ENCODE measurements around the gene MRPL44. TPM values are rescaled to one million over a fixed set of nuclear protein-coding genes. Genes with fewer than 3 reads are reported as not detected.

MRPL44 gene
- 10 to 100 TPM; 18.0 to 31.2 (median 26.8) TPM for total RNA-seq
- polyA plus RNA-seq, result 10 to 100 TPM; 33.1 to 36.2 TPM
- 24.0 reads per million, percentile 54 among the genes with 10 or more reads in this experiment for total RNA-seq

DNA sequence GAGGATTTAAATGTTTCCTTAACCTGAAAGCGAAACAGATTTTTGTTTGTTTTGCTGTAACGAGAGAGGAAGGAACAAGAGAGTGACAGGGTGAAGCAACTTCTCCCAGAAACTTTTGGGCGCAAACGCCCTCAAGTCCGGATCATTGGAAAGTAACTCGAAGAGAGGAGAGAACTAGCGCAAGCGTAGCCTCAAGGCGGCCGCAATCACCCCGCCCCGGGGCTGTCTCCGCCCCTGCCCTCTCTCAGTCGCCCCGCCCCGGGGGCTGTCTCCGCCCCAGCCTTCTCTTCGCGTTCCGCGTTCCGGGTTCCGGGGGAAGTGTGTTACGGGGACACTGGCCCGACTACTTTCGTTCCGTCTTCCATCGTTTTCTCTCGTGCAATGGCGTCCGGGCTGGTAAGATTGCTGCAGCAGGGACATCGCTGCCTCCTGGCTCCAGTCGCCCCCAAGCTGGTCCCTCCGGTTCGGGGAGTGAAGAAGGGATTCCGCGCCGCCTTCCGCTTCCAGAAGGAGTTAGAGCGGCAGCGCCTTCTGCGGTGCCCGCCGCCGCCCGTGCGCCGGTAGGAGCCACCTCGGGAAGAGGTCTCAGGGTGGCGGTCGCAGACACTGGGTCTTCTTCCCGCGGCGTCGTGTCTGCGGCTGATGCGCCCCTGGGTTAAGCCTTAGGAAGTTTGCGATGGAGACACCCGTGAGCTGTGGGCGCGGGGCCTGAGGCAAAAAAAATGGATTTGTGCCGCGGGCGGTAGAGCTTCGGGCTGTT lies at the start of gene MRPL44:
Gene MRPL44, plus strand, starts transcription at position 372 of the 760 bp plus-strand sequence. Its CDS starts 10 bp downstream, at position 382.
- Histone ChIP-seq H3K27ac (ENCODE audit: low read depth, low read length) (peak within 1 kb of the TSS; percentile 81), H3K9me3 (ENCODE audit: control insufficient read depth in 2 of 3, low read length in 3 of 3) (no peaks in the 10 kb centered on the region), H3K4me3 (ENCODE audit: low read length) (peak within 1 kb of the TSS; percentile 90), H3K36me3 (ENCODE audit: control insufficient read depth in 2 of 3, insufficient read depth in 3 of 3, low read length in 3 of 3) (peaks cover 0 to 5% (median 0%) of the 10 kb centered on the region in 3 experiments), H3K27me3 (ENCODE audit: control insufficient read depth in 2 of 2, insufficient read depth in 2 of 2, low read length in 2 of 2) (no peaks in the 10 kb centered on the region), H3K4me1 (ENCODE audit: control insufficient read depth in 2 of 2, insufficient read depth in 2 of 2, low read length in 2 of 2) (peaks cover 40 to 48% of the 10 kb centered on the region in 2 donors)
- CTCF ChIA-PET, result interaction anchor here (0.8 to 2.1 kb wide), 3 partner anchors 13 to 413 kb away, joined by 3 to 10 read pairs (median 4); no protein-coding TSS in a partner anchor
- intact Hi-C loops (cut with micrococcal nuclease), result loop anchor here (1.0 to 10.0 kb wide), 15 partner anchors 8 to 1300 kb away; partner anchors contain the start of genes AP1S3 (in 2 of the 2), CUL3 (in 2 of the 2), WDFY1 (in 2 of the 2) and ACSL3 (in 1 of the 2)
- Mint-ChIP-seq H3K4me1 (peaks cover 33 to 70% (median 58%) of the 10 kb centered on the region in 7 donors), H3K9me3 (peaks cover 0 to 4% (median 0%) of the 10 kb centered on the region in 11 donors), H3K27me3 (no peaks in the 10 kb centered on the region), H3K27ac (peak within 1 kb of the TSS; percentile 78 to 98 (median 95)), H3K36me3 (peaks cover 4 to 21% (median 17%) of the 10 kb centered on the region in 5 donors), H3K4me3 (peak within 1 kb of the TSS; percentile 90 to 97 (median 94))
- DNase-seq (peak; percentile 92 to 99 (median 96)), ATAC-seq (peak; percentile 100)
- POLR2A ChIA-PET, result interaction anchor here (0.8 to 2.8 kb wide), 6 partner anchors 11 to 70 kb away, joined by 3 to 30 read pairs (median 4); partner anchors contain the start of gene WDFY1

DNA sequence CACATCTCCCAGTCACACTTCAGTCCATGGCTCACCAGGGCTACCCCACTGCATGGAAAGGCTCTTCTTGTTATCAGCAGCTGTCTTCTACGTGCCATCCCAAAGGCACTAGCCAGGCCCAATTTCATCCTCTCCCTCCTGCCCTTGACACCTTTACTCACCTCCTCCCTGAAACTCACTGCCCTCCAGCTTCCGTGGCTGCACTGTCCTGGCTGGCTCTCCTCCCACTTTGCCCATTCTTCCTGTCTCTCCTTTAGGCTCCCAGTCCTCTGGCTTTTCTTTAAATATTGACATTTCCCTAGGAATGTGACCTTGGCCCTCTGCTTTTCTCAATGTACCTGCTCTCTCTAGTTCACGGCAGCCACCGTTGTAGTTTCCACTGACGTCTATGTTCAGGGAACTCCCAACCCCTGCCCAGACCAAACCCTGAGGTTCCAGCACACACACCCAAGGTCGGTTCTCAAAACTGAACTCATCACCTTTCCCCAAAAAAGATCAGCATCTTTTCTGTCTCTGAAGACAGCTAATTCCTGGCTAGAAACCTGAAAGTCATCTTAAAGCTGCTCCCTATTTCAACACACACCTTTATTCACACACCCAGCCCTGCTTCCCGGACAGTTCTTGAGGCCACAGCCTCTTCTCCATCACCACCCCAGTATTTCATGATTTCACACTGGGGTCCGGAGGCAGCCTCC lies 48.8 kb upstream of the MRPL44 start:
- POLR2A ChIA-PET, result no interaction called here
- Histone ChIP-seq H3K9me3 (ENCODE audit: control insufficient read depth in 2 of 3, low read length in 3 of 3) (no peaks in the 10 kb centered on the region), H3K4me1 (ENCODE audit: control insufficient read depth in 2 of 2, insufficient read depth in 2 of 2, low read length in 2 of 2) (no peaks in the 10 kb centered on the region), H3K36me3 (ENCODE audit: control insufficient read depth in 2 of 3, insufficient read depth in 3 of 3, low read length in 3 of 3) (peaks cover 0 to 8% (median 6%) of the 10 kb centered on the region in 3 experiments), H3K27me3 (ENCODE audit: control insufficient read depth in 2 of 2, insufficient read depth in 2 of 2, low read length in 2 of 2) (no peaks in the 10 kb centered on the region), H3K4me3 (ENCODE audit: low read length) (no peak overlapping the region), H3K27ac (ENCODE audit: low read depth, low read length) (no peak overlapping the region)
- no peak for ATAC-seq
- Mint-ChIP-seq H3K4me1 (peaks cover 4 to 16% (median 9%) of the 10 kb centered on the region in 7 donors), H3K27me3 (no peaks in the 10 kb centered on the region), H3K36me3 (peaks cover 0 to 33% (median 12%) of the 10 kb centered on the region in 5 donors), H3K4me3 (no peak overlapping the region), H3K9me3 (no peaks in the 10 kb centered on the region), H3K27ac (peak overlapping the region in 2 of 9 donors; percentile 24 to 37)
- CTCF ChIA-PET, result no interaction called here
- intact Hi-C loops (cut with micrococcal nuclease), result no loop called here
- DNase-seq, result no peak

DNA sequence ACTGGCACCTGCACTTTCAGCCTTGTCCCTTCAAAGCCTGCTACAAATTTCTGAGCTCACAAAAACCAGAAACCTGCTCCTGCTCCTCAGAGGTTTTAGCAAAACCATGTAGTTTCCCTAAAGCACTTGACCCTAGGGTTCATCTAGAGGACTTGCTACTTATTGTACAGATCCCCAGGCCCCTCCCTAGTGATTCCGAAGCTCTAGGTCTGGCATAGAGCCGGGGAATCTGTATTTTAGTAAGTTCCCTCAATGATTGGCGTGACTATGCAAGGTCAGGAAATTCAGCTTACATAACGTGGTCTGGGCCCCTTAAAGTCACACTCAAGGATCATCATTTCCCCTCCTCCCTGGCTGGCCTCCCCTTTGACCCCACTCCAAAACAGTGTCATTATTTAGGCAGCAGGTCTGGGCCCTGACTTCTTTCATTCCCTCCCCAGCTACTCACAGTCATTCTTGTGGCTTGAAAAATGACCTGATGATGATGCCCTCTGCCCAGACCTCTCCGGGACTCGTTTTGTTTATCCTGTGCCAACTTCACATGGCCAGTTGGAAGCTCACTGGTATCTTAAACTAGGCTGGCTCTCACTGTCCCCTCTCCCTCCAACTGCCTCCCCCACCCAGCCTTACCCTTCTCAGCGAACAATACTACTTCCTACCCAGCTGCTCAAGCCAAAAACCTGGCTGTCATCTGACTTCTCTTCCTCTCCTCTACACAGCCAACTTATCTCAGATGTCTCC lies 48.1 kb upstream of the MRPL44 start:
- H3K9me3 Mint-ChIP-seq, result no peaks in the 10 kb centered on the region
- peaks cover 0 to 6% (median 3%) of the 10 kb centered on the region in 3 experiments for H3K36me3 ChIP-seq (ENCODE audit: control insufficient read depth in 2 of 3, insufficient read depth in 3 of 3, low read length in 3 of 3)
- H3K27me3 Mint-ChIP-seq, result no peaks in the 10 kb centered on the region
- H3K27ac Mint-ChIP-seq, result peak overlapping the region in 2 of 9 donors; percentile 4 to 37
- no peaks in the 10 kb centered on the region for H3K9me3 ChIP-seq (ENCODE audit: control insufficient read depth in 2 of 3, low read length in 3 of 3)
- H3K4me1 ChIP-seq (ENCODE audit: control insufficient read depth in 2 of 2, insufficient read depth in 2 of 2, low read length in 2 of 2), result no peaks in the 10 kb centered on the region
- no peak overlapping the region for H3K4me3 Mint-ChIP-seq
- no peak overlapping the region for H3K27ac ChIP-seq (ENCODE audit: low read depth, low read length)
- H3K4me3 ChIP-seq (ENCODE audit: low read length), result no peak overlapping the region
- H3K4me1 Mint-ChIP-seq, result peaks cover 4 to 16% (median 9%) of the 10 kb centered on the region in 7 donors
- ChIA-PET CTCF (no interaction called here), POLR2A (interaction anchor here (0.7 kb wide), 1 partner anchor 961 kb away, joined by 4 read pairs; no protein-coding TSS in a partner anchor)
- intact Hi-C loops (cut with micrococcal nuclease), result no loop called here
- H3K27me3 ChIP-seq (ENCODE audit: control insufficient read depth in 2 of 2, insufficient read depth in 2 of 2, low read length in 2 of 2), result no peaks in the 10 kb centered on the region
- DNase-seq, result no peak
- peaks cover 0 to 33% (median 10%) of the 10 kb centered on the region in 5 donors for H3K36me3 Mint-ChIP-seq
- ATAC-seq, result peak; percentile 65

DNA sequence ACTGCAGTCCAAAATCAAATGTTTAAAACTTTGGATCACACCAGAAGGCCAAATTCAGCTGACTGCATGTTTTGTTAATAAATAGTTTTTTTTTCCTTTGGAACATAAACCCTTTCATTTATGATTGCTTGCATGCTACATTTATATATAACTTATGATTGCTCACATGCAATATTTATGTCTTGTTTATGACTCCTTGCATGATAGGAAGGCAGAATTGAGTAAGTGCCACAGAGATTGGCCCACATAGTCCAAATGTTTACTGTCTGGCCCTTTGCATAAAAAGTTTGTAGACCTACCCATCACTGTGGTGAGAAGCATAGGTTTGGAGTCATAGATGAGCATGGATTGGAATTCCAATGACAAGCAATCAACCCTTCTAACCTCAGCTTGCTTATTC lies 42.9 kb upstream of the MRPL44 start:
- no peak overlapping the region for H3K4me3 ChIP-seq (ENCODE audit: low read length)
- Mint-ChIP-seq H3K36me3 (peaks cover 5 to 35% (median 22%) of the 10 kb centered on the region in 5 donors), H3K4me3 (no peak overlapping the region), H3K9me3 (no peaks in the 10 kb centered on the region), H3K4me1 (peaks cover 4 to 18% (median 8%) of the 10 kb centered on the region in 7 donors), H3K27me3 (no peaks in the 10 kb centered on the region), H3K27ac (no peak overlapping the region)
- CTCF ChIA-PET, result no interaction called here
- peaks cover 0 to 8% (median 0%) of the 10 kb centered on the region in 3 experiments for H3K36me3 ChIP-seq (ENCODE audit: control insufficient read depth in 2 of 3, insufficient read depth in 3 of 3, low read length in 3 of 3)
- no peaks in the 10 kb centered on the region for H3K9me3 ChIP-seq (ENCODE audit: control insufficient read depth in 2 of 3, low read length in 3 of 3)
- H3K4me1 ChIP-seq (ENCODE audit: control insufficient read depth in 2 of 2, insufficient read depth in 2 of 2, low read length in 2 of 2), result no peaks in the 10 kb centered on the region
- DNase-seq (no peak), ATAC-seq (no peak)
- no peak overlapping the region for H3K27ac ChIP-seq (ENCODE audit: low read depth, low read length)
- no peaks in the 10 kb centered on the region for H3K27me3 ChIP-seq (ENCODE audit: control insufficient read depth in 2 of 2, insufficient read depth in 2 of 2, low read length in 2 of 2)
- POLR2A ChIA-PET, result no interaction called here
- intact Hi-C loops (cut with micrococcal nuclease), result no loop called here

DNA sequence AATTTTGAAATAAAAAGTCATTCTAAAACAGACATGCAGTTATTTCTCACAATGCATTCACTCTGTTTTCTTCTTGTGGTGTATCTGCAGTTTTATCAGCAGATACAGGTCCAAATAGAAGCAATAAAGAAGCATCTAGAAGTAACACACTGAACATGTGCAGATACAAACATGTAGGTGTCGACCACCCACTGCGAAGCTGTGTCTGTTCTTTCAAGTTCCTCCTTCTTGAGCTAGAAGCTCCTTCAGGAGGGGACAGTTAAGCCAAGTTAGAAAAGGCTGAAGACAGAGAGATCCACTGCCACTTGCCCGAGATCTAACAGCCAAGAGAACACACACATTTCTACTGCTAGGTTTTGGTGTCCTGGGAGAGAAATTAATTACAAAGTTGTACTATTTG lies 42.2 kb upstream of the MRPL44 start:
- Mint-ChIP-seq H3K4me1 (peaks cover 2 to 14% (median 8%) of the 10 kb centered on the region in 7 donors), H3K27me3 (no peaks in the 10 kb centered on the region), H3K27ac (no peak overlapping the region), H3K4me3 (no peak overlapping the region), H3K9me3 (no peaks in the 10 kb centered on the region), H3K36me3 (peaks cover 5 to 34% (median 22%) of the 10 kb centered on the region in 5 donors)
- no peak overlapping the region for H3K27ac ChIP-seq (ENCODE audit: low read depth, low read length)
- CTCF ChIA-PET, result no interaction called here
- no peaks in the 10 kb centered on the region for H3K27me3 ChIP-seq (ENCODE audit: control insufficient read depth in 2 of 2, insufficient read depth in 2 of 2, low read length in 2 of 2)
- ATAC-seq, result no peak
- no peaks in the 10 kb centered on the region for H3K4me1 ChIP-seq (ENCODE audit: control insufficient read depth in 2 of 2, insufficient read depth in 2 of 2, low read length in 2 of 2)
- no peak overlapping the region for H3K4me3 ChIP-seq (ENCODE audit: low read length)
- H3K9me3 ChIP-seq (ENCODE audit: control insufficient read depth in 2 of 3, low read length in 3 of 3), result no peaks in the 10 kb centered on the region
- peaks cover 0 to 8% (median 0%) of the 10 kb centered on the region in 3 experiments for H3K36me3 ChIP-seq (ENCODE audit: control insufficient read depth in 2 of 3, insufficient read depth in 3 of 3, low read length in 3 of 3)
- DNase-seq, result no peak
- intact Hi-C loops (cut with micrococcal nuclease), result no loop called here
- POLR2A ChIA-PET, result no interaction called here

All from naive thymus-derived CD4-positive, alpha-beta T cell (primary cell).